Measurements from ENCODE around the gene SNX13. TPM values are rescaled to one million over a fixed set of nuclear protein-coding genes. Genes with fewer than 3 reads are reported as not detected.

The SNX13 gene
- total and polyA plus RNA-seq, 2 of the 4 experiments (the other 2 are of a cell fraction): 9.0 to 24.9 TPM

- H3K23ac ChIP-seq (ENCODE audit: low read depth, low read length): no peak overlapping the region
- no peak overlapping the region for H3K18ac ChIP-seq (ENCODE audit: low read depth, low read length)
- no peak overlapping the region for H2AK9ac ChIP-seq (replicated peaks; ENCODE audit: low read depth, low read length, poor library complexity)
- TF ChIP-seq CEBPB (IDR thresholded peaks at IDR 0.05; ENCODE audit: low read depth, low read length) (no peak), RAD21 (IDR thresholded peaks at IDR 0.05; ENCODE audit: low read length) (no peak), RFX5 (IDR thresholded peaks at IDR 0.05; ENCODE audit: low read depth, low read length) (no peak), MAFK (IDR thresholded peaks at IDR 0.05; ENCODE audit: low read depth, low read length) (no peak), CHD1 (IDR thresholded peaks at IDR 0.05; ENCODE audit: low read depth, low read length) (no peak), FOS (IDR thresholded peaks at IDR 0.05; ENCODE audit: low read depth, low read length) (no peak), POLR2A (IDR thresholded peaks at IDR 0.05; ENCODE audit: low read depth, low read length) (no peak), USF2 (IDR thresholded peaks at IDR 0.05; ENCODE audit: low read depth, low read length) (no peak), MXI1 (IDR thresholded peaks at IDR 0.05; ENCODE audit: borderline replicate concordance, low read depth, low read length) (no peak), NFE2L2 (IDR thresholded peaks at IDR 0.05; ENCODE audit: low read depth, low read length) (no peak), ELK1 (IDR thresholded peaks at IDR 0.05; ENCODE audit: borderline replicate concordance, low read depth, low read length) (no peak), SMC3 (IDR thresholded peaks at IDR 0.05; ENCODE audit: low read depth, low read length) (no peak), CTCF (conservative IDR thresholded peaks at IDR 0.05; ENCODE audit: low read depth, low read length) (no peak), MAZ (IDR thresholded peaks at IDR 0.05; ENCODE audit: borderline replicate concordance, low read depth, low read length) (no peak), RCOR1 (IDR thresholded peaks at IDR 0.05; ENCODE audit: insufficient replicate concordance, low read length) (no peak)
- H3K4me1 ChIP-seq (ENCODE audit: control insufficient read depth, insufficient read depth, low read length): no peaks in the 10 kb centered on the region
- no peak overlapping the region for H2BK120ac ChIP-seq (ENCODE audit: low read depth, low read length)
- no peaks in the 10 kb centered on the region for H3K36me3 ChIP-seq (ENCODE audit: control insufficient read depth, insufficient read depth, low read length)
- no peaks in the 10 kb centered on the region for H3K27me3 ChIP-seq (ENCODE audit: control insufficient read depth, insufficient read depth, low read length)
- intact Hi-C loops (cut with micrococcal nuclease): no loop called here
- no peak overlapping the region for H2BK20ac ChIP-seq (ENCODE audit: low read depth, low read length)
- ChIA-PET CTCF (no interaction called here), POLR2A (ENCODE audit: unreplicated experiment) (no interaction called here)
- H3K27ac ChIP-seq (ENCODE audit: insufficient read depth, low read length): no peak overlapping the region
- no peak overlapping the region for H4K8ac ChIP-seq (ENCODE audit: low read depth in 2 of 2, low read length in 2 of 2)
- H2BK5ac ChIP-seq (ENCODE audit: low read depth, low read length, poor library complexity, severe bottlenecking): no peak overlapping the region
- dilution Hi-C loops (cut with HindIII; ENCODE audit: low sequenced_read_pairs, unreplicated experiment): no loop called here
- no peak overlapping the region for H3K4me3 ChIP-seq (ENCODE audit: insufficient read depth, low read depth, low read length)
- no TSS peak for BruUV-seq (replicated peaks)
- no peak for ATAC-seq (ENCODE audit: low read depth)
- H4K5ac ChIP-seq (ENCODE audit: low read depth, low read length): no peak overlapping the region
- peaks cover 45% of the 10 kb centered on the region for H4K20me1 ChIP-seq (ENCODE audit: insufficient read depth, low read length)
- H4K91ac ChIP-seq (ENCODE audit: insufficient read depth, low read depth, low read length): no peak overlapping the region
- H3K9me1 ChIP-seq (ENCODE audit: insufficient read depth, low read length): peaks cover 5% of the 10 kb centered on the region; the same call in 1 of the 2 replicates
- H3K56ac ChIP-seq (ENCODE audit: extremely low read depth, insufficient read depth, low read length): no peak overlapping the region
- DNase-seq: no peak
- H3K79me1 ChIP-seq (ENCODE audit: low read depth in 1 of 2, low read length in 2 of 2): peaks cover 14 to 64% of the 10 kb centered on the region in 2 experiments
- H3K14ac ChIP-seq (replicated peaks; ENCODE audit: low read depth, low read length): no peak overlapping the region
- peaks cover 1% of the 10 kb centered on the region; the same call in 1 of the 2 replicates for H3K9me3 ChIP-seq (ENCODE audit: control insufficient read depth, insufficient read depth, low read length)
- no peak overlapping the region for H2BK15ac ChIP-seq (ENCODE audit: low read depth, low read length)
- no peak overlapping the region for H2AFZ ChIP-seq (replicated peaks; ENCODE audit: low read length, poor library complexity)
- H3K9ac ChIP-seq (ENCODE audit: low read depth, low read length): no peak overlapping the region
- no peak overlapping the region for H2AK5ac ChIP-seq (ENCODE audit: low read depth, low read length)
- in situ Hi-C loops (cut with MboI; ENCODE audit: low sequenced_read_pairs): no loop called here
- H3K4me2 ChIP-seq (ENCODE audit: low read depth, low read length): no peak overlapping the region
- no peak overlapping the region for H3K4ac ChIP-seq (ENCODE audit: low read depth, low read length)
These were observed 23.5 kb downstream of the SNX13 start for GRCh38 chr7:17916786-17917185.
